DMS114 treated with DMSO at 0.1 percent for 48 hours (cell line): ENCODE measurements around the gene TCF25.
"Not testable (repeated sequence)": the region's sequence is repeated elsewhere in the genome, so short reads cannot be mapped to it uniquely, and the experiment has no call there.

Source experiments
- DNase-seq: peaks from one replicate; lab custom pipeline; 2025; ENCODE audit not compliant: unreplicated experiment; lab: John Stamatoyannopoulos, UW

The TCF25 gene

DNA sequence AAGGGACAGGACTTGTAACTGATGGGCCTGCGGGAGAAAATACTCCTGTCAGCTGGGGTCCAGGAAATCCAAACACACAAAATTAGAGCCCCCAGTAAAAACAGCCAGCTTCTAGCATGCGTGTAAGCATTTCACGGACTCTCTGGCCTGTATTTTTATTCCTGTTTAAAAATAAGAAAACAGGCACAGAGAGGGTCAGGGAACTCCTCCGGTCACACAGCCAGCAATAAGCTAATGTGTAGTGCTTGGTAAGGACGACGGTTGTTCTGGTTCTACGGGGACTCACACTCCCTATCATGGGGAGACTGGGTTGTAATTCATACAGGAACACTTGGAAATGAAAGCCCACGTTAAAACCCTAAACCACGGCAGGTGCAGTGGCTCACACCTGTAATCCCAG lies 1.5 kb upstream of the TCF25 start:
- no peak for DNase-seq

DNA sequence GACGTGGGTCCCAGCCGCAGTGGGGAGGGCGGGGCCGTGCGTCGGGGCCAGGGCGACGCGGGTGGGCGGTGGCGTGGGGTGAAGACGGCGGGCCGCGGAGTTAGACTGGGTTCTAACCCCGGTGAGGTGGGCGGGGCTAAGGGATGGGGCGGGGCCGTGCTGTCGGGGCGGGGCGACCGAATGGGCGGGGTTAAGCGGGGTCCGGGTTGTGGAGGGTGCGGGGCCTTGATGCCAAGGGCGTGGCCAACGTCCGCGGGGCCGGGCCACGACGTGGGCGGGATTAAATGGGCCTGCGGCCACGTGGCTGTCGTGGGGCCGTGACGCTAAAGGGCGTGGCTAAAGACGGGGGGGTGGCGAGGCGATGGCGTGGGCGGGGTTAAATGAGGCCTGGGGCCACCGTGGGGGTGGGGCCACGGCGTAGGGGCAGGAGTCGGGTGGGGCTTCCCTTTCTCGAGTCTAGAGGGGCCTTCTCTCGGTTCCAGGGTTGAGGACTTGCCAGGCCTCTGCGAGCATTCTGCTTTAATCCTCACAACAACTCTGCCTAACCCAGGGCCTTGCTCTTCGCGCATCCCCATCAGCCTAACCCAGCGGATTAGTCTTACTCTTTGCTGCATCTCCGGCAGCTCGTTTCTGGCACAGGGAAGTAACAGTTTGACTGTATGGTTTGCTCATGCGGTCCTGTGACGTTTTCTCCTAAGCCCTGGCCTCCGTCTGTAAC lies 739 bp downstream of the TCF25 start:
- peak; percentile 75 for DNase-seq

DNA sequence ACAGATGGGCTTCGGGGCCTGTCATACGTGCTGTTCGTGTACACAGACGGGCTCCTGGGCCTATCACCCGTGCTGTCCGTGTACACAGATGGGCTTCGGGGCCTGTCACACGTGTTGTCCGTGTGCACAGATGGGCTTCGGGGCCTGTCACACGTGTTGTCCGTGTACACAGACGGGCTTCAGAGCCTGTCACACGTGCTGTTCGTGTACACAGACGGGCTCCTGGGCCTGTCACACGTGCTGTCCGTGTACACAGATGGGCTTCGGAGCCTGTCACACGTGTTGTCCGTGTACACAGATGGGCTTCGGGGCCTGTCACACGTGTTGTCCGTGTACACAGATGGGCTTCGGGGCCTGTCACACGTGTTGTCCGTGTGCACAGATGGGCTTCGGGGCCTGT lies 5.7 kb downstream of the TCF25 start:
- not testable (repeated sequence) for DNase-seq

DNA sequence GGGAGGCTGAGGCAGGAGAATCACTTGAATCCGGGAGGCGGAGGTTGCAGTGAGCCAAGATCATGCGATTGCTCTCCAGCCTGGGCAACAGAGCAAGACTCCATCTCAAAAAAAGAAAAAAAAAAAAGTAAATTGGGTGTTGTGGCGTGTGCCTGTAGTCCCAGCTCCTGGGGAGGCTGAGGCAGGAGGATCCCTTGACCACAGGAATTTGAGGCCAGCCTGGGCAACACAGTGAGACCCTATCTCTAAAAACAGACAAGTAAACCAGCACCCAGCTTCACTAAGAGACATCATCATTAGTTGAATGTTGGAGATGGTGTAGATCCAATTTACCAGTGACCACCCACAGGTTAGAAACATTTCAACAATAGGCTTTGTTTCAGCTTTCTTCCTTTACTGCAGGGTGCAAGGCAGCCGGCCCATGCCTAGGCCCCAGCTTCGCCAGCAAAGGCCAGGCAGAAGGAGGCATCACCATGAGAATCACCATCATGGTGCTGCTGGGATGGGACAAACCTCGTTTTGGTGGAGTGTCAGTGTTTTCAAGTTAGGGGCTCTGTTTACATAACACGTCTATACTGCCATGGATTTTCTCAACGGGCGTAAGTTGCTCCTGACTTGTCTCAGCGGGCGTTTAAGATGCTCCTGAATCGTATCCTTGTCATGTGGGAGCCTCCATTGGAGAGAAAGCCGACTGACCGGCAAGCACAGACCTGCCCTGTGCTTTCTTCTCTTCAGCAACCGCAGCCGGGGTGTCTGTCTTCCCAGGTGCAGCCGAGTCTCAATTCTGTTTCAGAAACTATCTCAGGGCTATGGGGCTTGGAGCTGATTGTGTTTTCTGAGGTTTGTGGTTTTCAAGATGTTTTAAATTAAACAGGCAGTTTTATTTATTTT lies 7.3 kb downstream of the TCF25 start:
- no peak for DNase-seq

DNA sequence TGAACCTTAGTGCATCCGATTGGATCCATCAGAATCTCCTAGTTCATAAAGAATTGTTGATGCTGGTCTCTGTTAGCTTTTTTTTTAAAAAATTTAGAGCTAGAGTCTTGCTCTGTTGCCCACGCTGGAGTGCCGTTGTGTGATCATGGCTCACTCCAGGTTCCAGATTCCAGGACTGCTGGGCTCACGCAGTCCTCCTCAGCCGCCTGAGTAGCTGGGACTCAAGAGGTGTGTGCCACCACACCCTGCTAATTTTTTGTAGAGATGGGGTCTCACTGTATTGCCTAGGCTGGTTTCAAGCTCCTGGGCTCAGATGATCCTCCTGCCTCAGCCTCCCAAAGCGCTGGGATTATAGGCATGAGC lies 8.0 kb downstream of the TCF25 start:
- no peak for DNase-seq

DNA sequence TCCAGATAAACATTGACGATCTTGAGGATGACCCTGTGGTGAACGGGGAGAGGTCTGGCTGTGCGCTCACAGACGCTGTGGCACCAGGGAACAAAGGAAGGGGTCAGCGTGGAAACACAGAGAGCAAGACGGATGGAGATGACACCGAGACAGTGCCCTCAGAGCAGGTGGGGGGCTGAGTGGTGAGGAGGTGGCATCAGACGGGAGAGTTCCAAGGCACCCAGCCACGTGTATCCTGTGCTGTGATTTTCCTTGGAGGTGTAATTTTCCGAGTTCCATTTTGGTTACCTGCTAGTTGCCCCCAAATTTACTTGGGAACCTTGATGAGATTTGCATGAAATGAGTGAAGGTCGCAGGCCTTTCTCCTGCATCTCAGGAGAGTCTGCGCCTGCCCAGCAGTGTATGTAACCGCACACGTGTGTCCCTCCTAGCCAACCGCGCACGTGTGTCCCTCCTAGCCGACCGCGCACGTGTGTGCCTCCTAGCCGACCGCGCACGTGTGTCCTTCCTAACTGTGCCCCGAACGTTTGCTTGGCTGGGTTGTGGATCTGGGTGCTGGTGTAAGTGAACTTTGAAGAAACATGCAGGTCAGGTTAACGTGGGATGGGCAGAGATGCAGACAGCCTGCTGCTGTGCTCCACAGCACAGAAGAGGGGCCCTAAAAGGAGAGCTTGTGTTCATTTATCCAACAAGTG lies 10.1 kb downstream of the TCF25 start:
- DNase-seq: no peak

DNA sequence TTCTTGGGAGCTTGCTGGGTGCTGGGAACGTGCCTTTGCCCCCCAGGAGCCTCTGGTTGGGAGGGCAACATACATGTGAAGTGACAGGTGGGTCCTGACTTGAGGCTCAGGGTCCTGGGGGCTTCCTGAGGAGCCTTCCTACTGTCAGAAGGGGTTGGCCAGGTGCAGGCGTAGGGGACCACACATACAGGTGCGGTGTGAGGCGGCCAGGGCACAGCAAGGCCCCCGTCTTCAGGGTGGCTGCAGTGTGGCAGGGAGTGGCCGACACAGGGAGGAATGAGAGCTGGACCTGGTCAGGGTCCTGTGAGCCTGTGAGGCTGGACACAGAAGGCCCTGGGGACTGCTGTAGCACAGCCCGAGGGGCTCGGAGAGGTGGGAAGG lies 10.6 kb downstream of the TCF25 start:
- no peak for DNase-seq

DNA sequence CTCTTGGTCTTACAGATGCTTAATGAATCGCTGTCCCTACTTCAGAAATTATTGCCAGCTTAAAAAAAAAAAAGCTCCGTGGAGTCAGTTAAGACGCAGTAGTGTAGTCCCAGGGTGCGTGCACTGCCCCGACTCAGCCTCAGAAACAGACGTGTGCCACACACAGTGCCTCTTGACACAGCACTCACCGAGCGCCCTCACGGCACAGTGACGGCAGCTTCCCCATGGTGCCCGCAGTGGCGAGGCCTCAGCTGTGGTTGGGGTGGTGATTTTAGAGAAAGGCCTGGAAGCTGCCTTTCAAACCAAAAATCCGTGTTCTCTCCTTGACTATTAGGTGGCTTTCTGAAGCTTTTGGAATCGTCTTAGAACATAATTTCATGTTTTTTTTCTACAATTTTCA lies 13.9 kb downstream of the TCF25 start:
- DNase-seq: no peak

DNA sequence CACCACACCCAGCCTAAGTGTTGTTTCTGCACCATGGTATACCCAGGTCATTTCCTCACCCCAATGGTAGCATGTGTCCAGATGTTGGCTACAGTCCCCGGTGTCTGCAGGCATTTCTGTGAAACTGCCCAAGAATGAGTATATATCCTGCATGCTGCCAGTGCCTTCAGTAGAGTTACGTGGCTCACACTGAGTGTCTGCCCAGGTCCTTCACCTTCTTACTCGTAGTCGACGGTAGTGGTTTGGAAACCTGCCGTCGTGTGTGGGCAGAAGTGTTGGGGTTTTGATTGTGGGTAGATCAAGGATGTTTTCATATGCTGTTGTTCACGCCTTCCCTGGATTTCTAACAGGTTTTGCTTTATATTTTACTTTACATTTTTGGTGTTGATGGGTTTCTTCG lies 16.8 kb downstream of the TCF25 start:
- DNase-seq: no peak

DNA sequence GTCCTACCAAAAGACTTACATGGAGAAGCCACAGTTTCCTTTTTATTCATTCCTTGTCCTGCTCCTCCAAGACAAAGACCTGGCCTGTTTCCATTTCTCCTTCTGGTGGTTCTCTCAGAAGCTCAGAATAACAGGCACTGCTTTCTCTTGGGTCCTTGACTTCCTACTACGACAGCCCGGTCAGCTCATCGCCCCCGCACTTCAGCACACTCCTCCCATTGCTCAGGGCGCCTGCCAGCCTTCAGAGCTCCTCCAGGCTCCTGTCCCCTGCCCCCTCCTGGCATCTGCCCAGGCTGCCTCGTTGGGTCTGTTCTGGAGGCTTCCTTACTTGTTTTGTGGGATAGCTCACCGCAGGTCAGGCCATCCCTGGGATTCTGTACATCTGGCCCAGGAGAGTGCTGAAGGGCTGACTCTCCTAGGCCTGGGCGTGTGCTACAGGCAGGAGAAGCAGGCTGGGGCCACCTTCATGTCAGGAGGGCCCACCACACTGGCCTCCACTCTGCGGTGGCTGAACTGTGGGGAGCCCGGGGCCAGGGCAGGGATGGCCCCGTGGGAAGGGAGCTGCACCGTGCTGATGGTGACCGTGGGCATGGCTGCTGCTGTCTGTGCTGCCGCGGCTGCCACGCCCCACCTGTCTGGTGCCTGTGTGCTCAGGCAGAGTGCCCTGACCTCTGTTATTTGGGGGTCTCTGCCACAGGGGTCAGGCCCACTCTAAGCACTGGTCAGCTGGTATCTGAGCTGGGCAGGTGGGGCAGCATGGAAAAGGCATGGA lies 17.7 kb downstream of the TCF25 start:
- no peak for DNase-seq

DNA sequence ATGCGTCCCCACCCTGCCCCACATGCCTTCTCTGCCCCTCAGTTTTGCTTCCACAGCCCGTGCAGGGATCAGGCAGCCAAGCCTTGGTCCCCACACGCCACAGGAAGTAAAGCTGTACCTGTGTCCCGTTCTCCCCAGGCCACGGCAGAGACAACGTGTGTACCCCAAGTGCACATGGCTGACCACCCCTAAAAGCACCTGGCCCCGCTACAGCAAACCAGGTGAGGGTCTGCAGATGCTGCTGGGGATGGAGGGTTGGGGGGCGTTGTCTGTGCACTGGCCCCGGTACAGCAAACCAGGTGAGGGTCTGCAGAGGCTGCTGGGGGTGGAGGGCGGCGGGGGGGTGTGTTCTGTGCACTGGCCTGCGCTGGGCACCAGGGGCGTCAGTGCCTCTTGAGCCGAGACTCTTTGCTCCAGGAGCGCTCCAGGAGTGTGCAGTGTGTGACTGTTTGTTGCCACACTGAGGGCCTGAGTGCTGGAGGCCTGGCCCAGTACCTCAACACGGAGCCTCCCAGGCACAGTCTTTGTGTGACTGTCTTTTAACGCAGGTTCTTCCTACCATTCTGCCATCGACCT lies 18.8 kb downstream of the TCF25 start:
- DNase-seq: no peak

DNA sequence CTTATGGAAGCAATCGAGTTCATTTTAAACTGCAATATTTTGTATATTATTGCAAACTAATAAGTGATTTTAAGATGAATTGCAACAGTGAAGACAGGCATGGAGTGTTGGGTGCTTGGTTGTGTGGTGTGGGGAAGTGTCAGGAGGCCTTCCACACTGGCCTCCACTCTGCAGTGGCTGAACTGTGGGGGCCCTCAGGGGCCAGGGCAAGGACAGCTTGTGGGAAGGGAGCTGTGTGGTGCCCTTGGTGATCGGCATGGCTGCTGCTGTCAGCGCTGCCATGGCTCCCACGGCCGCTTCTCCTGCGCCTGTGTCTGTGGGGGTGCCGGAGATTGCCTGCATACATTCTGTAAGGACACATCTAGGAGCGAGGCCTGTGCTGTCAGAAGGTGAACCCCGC lies 19.2 kb downstream of the TCF25 start:
- DNase-seq: no peak

DNA sequence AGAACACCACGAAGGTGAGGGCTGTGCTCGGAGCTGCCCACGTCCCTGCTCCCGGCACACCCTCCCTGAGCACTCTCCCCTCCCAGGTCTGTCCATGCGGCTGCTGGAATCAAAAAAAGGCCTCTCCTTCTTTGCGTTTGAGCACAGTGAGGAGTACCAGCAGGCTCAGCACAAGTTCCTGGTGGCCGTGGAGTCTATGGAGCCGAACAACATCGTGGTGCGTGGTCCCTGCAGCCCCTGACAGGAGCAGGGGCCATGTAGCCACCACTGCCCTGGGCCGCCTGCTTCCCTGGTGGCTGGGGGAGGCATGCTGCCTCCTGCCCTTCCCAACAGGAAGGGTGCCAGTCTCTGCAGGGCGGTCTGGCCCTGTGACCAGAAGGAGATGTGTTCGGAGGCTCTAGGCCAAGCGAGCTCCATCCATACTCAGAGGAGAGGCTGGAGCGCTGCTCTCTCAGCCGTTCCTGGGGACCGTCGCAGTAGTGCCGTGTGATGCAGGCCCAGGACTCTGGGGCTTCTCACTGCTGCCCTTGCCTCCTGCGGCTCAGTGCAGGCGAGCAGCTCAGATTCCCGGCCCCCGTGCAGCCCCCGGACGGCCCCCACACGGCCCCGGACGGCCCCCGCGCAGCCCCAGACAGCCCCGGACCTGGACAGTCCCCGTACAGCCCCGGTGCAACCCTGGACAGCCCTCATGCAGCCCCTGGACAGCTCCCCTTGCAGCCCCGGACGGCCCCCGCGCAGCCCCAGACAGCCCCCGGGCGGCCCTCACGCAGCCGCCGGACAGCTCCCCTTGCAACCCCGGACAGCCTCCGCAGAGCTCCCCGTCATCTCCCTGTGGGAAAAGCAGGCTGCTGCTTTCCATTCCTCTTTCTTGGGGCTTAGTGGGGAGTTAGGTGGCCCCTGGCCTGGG lies 20.5 kb downstream of the TCF25 start:
- DNase-seq: no peak

DNA sequence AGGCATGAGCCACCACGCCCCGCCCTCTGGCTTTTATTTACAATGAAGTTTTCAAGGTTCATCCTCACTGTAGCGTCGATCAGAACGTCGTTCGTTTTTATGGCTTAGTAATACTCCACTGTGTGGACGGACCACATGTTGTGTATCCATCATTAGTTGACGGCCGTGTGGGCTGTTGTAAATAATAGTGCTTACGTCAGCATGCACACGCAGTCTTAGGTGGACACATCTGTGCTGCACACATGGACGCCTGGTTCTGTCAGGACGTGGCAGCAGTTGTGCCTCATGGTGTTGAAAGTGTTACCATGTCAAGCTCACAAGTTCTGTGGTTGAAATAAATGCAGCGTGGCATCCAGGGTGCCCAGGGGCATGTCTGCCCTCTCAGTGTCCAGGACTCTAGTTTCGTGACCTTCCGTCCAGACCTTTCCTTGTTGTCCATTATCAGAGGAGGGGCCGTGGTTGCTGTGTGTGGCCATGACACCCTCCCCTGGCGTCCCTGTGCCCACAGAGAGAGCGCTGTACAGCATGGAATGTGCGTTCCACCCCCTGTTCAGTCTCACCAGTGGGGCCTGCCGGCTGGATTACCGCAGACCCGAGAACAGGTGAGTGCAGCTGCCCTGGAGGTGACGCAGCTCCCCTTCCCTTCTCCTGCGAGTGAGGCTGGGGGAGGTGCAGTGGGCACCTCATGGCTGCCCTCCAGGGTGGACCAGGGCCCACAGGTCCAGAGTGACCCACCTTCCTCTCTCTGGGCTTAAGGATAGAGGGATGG lies 22.3 kb downstream of the TCF25 start:
- no peak for DNase-seq

DNA sequence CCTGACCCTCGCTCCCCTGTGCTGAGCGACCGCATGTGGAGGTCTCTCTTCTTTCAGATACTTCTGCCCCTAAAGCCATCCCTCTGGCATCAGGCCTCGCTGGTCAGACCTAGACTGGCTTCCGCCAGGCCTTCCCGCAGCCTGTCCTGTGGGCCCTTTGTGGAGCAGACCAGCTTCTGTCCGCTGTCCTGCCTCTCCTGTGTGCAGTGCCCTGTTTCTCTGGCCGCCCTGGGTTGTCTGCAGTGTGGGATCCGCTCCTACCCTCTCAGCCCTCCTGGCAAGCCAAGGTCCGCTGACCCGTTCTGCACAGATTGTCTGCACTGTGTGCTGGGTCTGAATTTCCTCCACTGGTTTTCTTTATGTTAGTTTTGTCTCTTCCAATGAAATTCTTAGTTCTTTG lies 23.8 kb downstream of the TCF25 start:
- DNase-seq: no peak

DNA sequence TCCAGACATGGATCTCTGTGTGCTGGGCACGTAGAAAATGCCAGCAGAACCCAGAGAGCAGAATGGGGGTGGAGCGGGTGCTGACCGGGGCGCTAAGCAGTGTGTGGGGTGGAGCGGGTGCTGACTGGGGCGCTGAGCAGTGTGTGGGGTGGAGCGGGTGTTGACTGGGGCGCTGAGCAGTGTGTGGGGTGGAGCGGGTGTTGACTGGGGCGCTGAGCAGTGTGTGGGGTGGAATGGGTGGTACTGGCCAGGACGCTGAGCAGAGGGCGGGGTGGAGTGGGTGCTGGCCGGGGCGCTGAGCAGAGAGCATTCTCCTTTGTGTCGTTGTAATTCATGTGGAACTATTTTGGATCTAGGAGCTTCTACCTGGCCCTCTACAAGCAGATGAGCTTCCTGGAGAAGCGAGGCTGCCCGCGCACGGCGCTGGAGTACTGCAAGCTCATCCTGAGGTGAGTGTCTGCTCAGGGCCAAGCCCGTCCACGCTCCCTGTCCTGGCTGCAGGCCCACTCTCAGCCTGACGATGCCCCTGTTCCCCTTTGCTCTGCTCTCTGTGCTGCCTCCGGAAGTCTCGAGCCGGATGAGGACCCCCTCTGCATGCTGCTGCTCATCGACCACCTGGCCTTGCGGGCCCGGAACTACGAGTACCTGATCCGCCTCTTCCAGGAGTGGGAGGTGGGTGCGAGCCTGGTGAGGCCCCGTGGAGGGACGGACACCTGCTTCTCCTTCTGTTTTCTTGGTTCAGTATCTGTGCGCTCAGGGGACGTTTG lies 25.0 kb downstream of the TCF25 start:
- no peak for DNase-seq

DNA sequence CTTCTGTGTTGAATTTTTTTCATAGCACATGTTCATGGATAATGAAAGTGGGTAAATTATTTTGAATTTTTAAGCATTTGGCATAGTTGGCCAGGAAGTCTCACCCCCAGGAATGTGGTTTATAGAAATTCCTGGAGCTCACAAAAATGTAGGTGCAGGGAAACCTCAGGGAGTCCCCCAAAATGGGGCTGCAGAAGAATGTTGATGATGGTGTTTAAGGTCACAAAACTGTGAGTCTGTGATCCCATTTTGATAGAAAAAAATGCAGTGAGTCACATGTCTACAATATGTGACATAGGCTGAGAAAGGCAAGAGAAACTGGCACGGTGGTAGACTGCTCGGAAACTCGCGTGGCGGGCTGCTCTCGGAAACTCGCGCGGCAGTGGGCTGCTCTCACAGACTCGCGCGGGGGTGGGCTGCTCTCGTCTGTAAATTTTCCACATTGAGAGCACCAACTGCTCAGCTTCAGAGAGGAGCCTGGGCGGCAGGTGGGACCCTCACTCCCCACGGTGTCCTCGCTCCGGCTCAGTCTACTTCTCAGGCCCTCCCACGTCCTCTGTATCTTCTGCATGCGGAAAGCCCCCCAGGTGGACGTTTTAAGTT lies 26.6 kb downstream of the TCF25 start:
- no peak for DNase-seq

DNA sequence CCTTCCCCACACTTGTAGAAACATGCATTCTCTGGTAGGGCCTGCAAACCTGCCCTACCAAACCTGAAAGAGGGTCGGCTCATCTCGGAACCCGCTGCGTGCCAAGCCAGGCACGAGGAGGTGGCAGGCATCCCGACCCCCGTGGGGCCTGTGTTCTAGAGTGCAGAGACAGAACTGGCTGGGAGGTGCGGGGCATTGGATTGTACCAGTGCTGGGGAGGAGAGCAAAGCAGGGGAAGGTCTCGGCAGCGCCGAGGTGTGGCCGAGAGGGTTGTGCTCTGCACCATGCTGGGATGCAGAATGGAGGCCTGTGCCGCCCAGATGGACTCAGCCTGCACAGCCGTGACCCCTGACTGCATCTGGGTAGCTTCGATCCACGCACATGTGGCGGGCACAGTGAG lies 27.5 kb downstream of the TCF25 start:
- no peak for DNase-seq
